OCI-LY1 (cell line): ENCODE measurements around the gene SLC7A7.

ENCODE experiments used
- H2AFZ ChIP-seq: fragments of 200-600 bp; sonication (generic), shearing (Covaris generic); 2 replicates; pipeline ENCODE4 v1.6.0; 2014; ENCODE audit warnings: antibody characterized with exemption, mild to moderate bottlenecking, low read length
- H3F3A ChIP-seq: fragments of 200-600 bp; sonication (generic), shearing (Covaris generic); 2 replicates; pipeline ENCODE4 v1.6.0; 2014; ENCODE audit warnings: mild to moderate bottlenecking, antibody characterized with exemption, low read length, moderate library complexity; ENCODE audit not compliant: insufficient read depth
- H3K27ac ChIP-seq: fragments of 200-600 bp; sonication (generic); 2 replicates; pipeline ENCODE4 v1.5.1; 2014; ENCODE audit warnings: low read length, mixed run types, mild to moderate bottlenecking, low read depth; ENCODE audit not compliant: poor library complexity, severe bottlenecking
- H3K27me3 ChIP-seq: fragments of 200-600 bp; sonication (generic); 2 replicates; pipeline ENCODE4 v1.6.0; 2014; ENCODE audit warnings: antibody characterized with exemption, mild to moderate bottlenecking, low read length, moderate library complexity; ENCODE audit not compliant: insufficient read depth
- H3K36me3 ChIP-seq: fragments of 200-600 bp; sonication (generic); 2 replicates; pipeline ENCODE4 v1.6.1; 2014; ENCODE audit warnings: mild to moderate bottlenecking, antibody characterized with exemption, low read length, moderate library complexity, mixed read lengths; ENCODE audit not compliant: insufficient read depth
- H3K4me1 ChIP-seq: fragments of 200-600 bp; sonication (generic); 2 replicates; pipeline ENCODE4 v1.5.1; 2014; ENCODE audit warnings: mild to moderate bottlenecking, low read length, moderate library complexity; ENCODE audit not compliant: insufficient read depth, severe bottlenecking
- H3K4me2 ChIP-seq: fragments of 200-600 bp; sonication (generic), shearing (Covaris generic); 2 replicates; pipeline ENCODE4 v1.6.1; 2014; ENCODE audit warnings: low read length
- H3K4me3 ChIP-seq: fragments of 200-600 bp; sonication (generic); 2 replicates; pipeline ENCODE4 v1.5.1; 2014; ENCODE audit warnings: low read length, low read depth, mild to moderate bottlenecking, mixed read lengths; ENCODE audit not compliant: poor library complexity, severe bottlenecking
- H3K79me2 ChIP-seq: fragments of 200-600 bp; shearing (Covaris generic); 2 replicates; pipeline ENCODE4 v1.6.1; 2016; ENCODE audit warnings: mixed run types, low read length, mixed read lengths; ENCODE audit not compliant: insufficient read depth
- H3K9ac ChIP-seq: fragments of 200-600 bp; sonication (generic), shearing (Covaris generic); 2 replicates; pipeline ENCODE4 v1.6.1; 2014; ENCODE audit warnings: mild to moderate bottlenecking, low read length, mixed read lengths
- H3K9me2 ChIP-seq: fragments of 200-600 bp; sonication (generic), shearing (Covaris generic); 2 replicates; pipeline ENCODE4 v1.6.1; 2014; ENCODE audit warnings: low read depth, mild to moderate bottlenecking, low read length, mixed read lengths
- H3K9me3 ChIP-seq: fragments of 200-600 bp; shearing (Covaris generic); 2 replicates; pipeline ENCODE4 v1.6.1; 2014; ENCODE audit warnings: low read length, mixed read lengths
- H4K20me1 ChIP-seq: fragments of 200-600 bp; sonication (generic), shearing (Covaris generic); 2 replicates; pipeline ENCODE4 v1.6.0; 2016; ENCODE audit warnings: mild to moderate bottlenecking, low read length; ENCODE audit not compliant: insufficient read depth
- EZH2 ChIP-seq: fragments of 200-600 bp; sonication (generic), shearing (Covaris generic); IDR thresholded peaks from 2 replicates; pipeline ENCODE4 v1.8.0; 2017; ENCODE audit warnings: borderline replicate concordance, mixed run types, mild to moderate bottlenecking, antibody characterized with exemption, low read length, moderate library complexity, mixed read lengths
- TF ChIP-seq, protein P1 (sequence below): fragments of 200-600 bp; sonication (generic), shearing (Covaris generic); IDR thresholded peaks from 2 replicates; pipeline ENCODE4 v1.5.1; 2017; ENCODE audit warnings: mild to moderate bottlenecking, antibody characterized with exemption, low read length, moderate library complexity, mixed read lengths

SLC7A7 gene

GRCh38 chr14:22839159-22839779 is 24.0 kb upstream of the SLC7A7 start:
- Histone ChIP-seq H3K79me2 (no peaks in the 10 kb centered on the region), H3K4me1 (no peaks in the 10 kb centered on the region), H3K4me3 (no peak overlapping the region), H3K27me3 (no peaks in the 10 kb centered on the region), H3K27ac (no peak overlapping the region), H2AFZ (no peak overlapping the region), H3K4me2 (no peak overlapping the region), H3K9me2 (no peaks in the 10 kb centered on the region), H3K9ac (no peak overlapping the region), H3F3A (no peaks in the 10 kb centered on the region), H3K9me3 (no peaks in the 10 kb centered on the region), H3K36me3 (peaks cover 14% of the 10 kb centered on the region), H4K20me1 (no peaks in the 10 kb centered on the region)
- TF ChIP-seq, protein P1, sequence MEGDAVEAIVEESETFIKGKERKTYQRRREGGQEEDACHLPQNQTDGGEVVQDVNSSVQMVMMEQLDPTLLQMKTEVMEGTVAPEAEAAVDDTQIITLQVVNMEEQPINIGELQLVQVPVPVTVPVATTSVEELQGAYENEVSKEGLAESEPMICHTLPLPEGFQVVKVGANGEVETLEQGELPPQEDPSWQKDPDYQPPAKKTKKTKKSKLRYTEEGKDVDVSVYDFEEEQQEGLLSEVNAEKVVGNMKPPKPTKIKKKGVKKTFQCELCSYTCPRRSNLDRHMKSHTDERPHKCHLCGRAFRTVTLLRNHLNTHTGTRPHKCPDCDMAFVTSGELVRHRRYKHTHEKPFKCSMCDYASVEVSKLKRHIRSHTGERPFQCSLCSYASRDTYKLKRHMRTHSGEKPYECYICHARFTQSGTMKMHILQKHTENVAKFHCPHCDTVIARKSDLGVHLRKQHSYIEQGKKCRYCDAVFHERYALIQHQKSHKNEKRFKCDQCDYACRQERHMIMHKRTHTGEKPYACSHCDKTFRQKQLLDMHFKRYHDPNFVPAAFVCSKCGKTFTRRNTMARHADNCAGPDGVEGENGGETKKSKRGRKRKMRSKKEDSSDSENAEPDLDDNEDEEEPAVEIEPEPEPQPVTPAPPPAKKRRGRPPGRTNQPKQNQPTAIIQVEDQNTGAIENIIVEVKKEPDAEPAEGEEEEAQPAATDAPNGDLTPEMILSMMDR: no peak

DNA sequence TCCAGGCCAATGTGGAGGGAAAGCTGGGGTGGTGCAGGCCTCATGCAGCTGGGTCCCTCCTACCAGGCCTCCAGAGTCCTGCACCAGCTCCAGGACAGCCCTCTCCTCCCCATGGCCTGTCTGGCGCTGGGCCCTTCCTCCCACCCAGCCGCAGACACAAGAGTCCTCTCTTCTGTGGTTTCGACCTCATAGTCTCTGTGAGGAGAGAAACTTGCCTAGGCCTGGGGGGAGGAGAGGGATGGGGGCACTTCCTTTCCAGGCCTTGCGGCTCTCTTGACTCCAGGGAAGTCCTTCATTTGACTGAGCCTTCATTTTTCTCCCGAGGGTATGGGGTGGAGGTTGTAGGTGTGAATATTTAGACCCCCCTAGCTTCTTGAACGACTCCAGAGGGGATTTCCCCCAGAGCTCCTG is 23.4 kb upstream of the SLC7A7 start:
- H3K27me3 ChIP-seq: no peaks in the 10 kb centered on the region
- no peak overlapping the region for H3K9ac ChIP-seq
- H2AFZ ChIP-seq: no peak overlapping the region
- H4K20me1 ChIP-seq: no peaks in the 10 kb centered on the region
- H3K4me2 ChIP-seq: no peak overlapping the region
- H3K27ac ChIP-seq: no peak overlapping the region
- no peaks in the 10 kb centered on the region for H3K9me3 ChIP-seq
- H3K9me2 ChIP-seq: no peaks in the 10 kb centered on the region
- TF ChIP-seq, protein P1: no peak
- TF ChIP-seq EZH2: no peak
- H3F3A ChIP-seq: no peaks in the 10 kb centered on the region
- no peaks in the 10 kb centered on the region for H3K4me1 ChIP-seq
- peaks cover 20% of the 10 kb centered on the region for H3K36me3 ChIP-seq
- no peaks in the 10 kb centered on the region for H3K79me2 ChIP-seq
- no peak overlapping the region for H3K4me3 ChIP-seq

DNA sequence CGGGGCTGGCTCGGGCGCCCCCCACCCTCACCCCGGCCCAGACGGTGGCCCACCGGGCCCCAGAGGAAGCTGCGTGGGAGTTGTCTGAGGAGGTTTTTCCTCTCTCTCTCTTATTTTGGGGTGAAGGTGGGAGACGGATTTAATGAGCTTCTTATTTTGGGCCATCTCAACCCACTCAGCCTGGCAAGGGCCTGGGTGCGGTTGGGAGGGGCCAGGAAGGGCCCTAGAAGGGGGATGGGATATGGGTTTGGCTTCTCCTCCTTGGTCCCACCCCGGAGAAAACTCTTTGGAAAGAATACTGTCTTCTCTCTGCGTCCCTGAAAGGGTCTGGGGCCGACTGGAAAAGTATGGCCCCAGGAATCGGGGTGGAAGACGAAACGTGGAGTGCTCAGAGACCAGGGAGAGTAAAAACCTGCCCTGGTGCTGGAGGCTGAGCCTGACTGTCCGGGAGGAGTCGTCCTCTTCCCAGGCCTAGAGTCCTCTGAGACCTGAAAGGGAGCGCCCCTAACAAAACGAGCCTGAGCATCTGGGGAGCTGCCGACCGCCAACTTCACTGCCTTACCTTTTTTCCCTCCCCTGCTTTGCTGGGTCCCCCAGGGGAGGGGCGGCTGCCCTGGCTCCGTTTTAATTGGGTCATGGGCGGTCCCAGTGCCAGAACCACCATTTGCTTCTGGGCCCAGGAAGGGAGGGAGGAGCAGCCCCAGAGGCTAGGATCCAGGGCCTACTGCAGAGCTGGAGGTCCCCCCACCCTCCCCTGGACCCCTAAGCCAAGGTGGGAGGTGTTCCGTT is 22.7 kb upstream of the SLC7A7 start:
- Histone ChIP-seq H3K4me2 (no peak overlapping the region), H3K4me3 (no peak overlapping the region), H3K79me2 (no peaks in the 10 kb centered on the region), H4K20me1 (no peaks in the 10 kb centered on the region), H3F3A (no peaks in the 10 kb centered on the region), H3K9ac (no peak overlapping the region), H3K27ac (no peak overlapping the region), H3K27me3 (no peaks in the 10 kb centered on the region), H3K9me2 (no peaks in the 10 kb centered on the region), H3K9me3 (no peaks in the 10 kb centered on the region), H3K4me1 (no peaks in the 10 kb centered on the region), H3K36me3 (peaks cover 26% of the 10 kb centered on the region), H2AFZ (no peak overlapping the region)
- no peak for TF ChIP-seq EZH2
- TF ChIP-seq, protein P1: no peak
